ENCODE results near the gene AP5Z1.

DNA sequence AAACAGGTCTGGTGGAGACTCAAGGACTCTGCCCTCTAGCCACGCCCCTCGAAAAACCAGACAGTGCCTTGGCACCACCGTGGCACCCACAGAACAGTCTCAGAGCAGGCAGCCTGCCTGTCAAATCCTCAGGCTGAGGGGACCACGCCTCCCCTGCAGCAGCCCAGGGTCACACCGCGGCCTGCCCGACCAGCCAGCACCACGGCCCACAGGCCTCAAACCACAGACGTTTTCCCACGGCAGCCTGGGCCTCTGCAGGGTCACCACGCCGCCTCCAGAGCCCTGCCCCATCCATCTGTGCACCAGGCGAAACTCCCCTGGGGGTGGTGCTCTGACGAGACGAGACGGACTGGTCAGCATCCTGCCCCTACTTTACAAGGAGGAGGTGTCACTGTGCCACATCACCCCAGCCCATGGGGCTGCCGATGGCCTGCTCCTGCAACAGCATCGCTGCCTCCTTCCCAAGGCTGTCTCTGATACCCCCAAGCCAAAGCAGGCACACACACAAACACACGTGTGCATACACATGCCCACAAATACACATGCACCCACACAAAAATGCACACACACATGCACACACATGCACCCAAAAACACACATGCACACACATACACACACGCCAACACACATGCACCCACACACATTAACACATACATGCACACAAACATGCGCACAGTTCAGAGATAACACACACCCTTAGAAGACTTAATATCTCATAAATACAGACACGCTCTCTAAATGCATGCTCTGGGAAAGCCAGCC is 61.8 kb downstream of the AP5Z1 start:
- TF ChIP-seq CTCF (IDR thresholded peaks at IDR 0.05; ENCODE audit: low read depth, low read length) (no peak), POLR2A (IDR thresholded peaks at IDR 0.05; ENCODE audit: extremely low read depth, insufficient read length) (no peak)

Measured in NB4 (cell line).